A549 (cell line): ENCODE measurements around the gene MBOAT2.

Experiments used
- CTCF ChIP-seq: fragments of >200 bp; sonication (Bioruptor Twin); formaldehyde crosslinking; IDR thresholded peaks from 3 replicates; pipeline ENCODE4 v1.5.1; 2016
- EP300 ChIP-seq, 2 experiments: fragments of >200 bp; sonication (Bioruptor Twin); formaldehyde crosslinking; IDR thresholded peaks; 2 replicates in 1 of 2; 3 replicates in 1 of 2; pipeline ENCODE4 v1.6.1; 2016 to 2017
- HDAC2 ChIP-seq: fragments of 200-600 bp; sonication (generic); IDR thresholded peaks from 2 replicates; pipeline ENCODE4 v1.6.1; 2016
- HOXA7 ChIP-seq: fragments of 250-450 bp; sonication (Bioruptor Pico); IDR thresholded peaks from 2 replicates; pipeline ENCODE4 v1.5.0; 2020; ENCODE audit warnings: mild to moderate bottlenecking, moderate library complexity
- HOXB5 ChIP-seq: fragments of 250-450 bp; sonication (Bioruptor Pico); IDR thresholded peaks from 2 replicates; pipeline ENCODE4 v1.5.0; 2020; ENCODE audit warnings: mild to moderate bottlenecking, moderate library complexity
- POLR2A ChIP-seq: IDR thresholded peaks from 2 replicates; pipeline ENCODE4 v1.6.1; 2012; ENCODE audit warnings: mild to moderate bottlenecking, low read length
- RAD21 ChIP-seq, 2 experiments: fragments of >200 bp in 1 of 2; sonication (Bioruptor Twin) in 1 of 2; formaldehyde crosslinking in 1 of 2; IDR thresholded peaks in 1 of 2; conservative IDR thresholded peaks in 1 of 2; 2 replicates in 1 of 2; 3 replicates in 1 of 2; pipeline ENCODE4 v1.6.1; 2012 to 2018; ENCODE audit warnings: inconsistent platforms in 1 of 2
- RCOR1 ChIP-seq: fragments of 150-350 bp; IDR thresholded peaks from 2 replicates; pipeline ENCODE4 v1.6.1; 2014; ENCODE audit warnings: antibody characterized with exemption, low read length, low read depth
- REST ChIP-seq: fragments of 200-600 bp; sonication (generic); IDR thresholded peaks from 2 replicates; pipeline ENCODE4 v1.6.1; 2016; ENCODE audit warnings: antibody characterized with exemption, mild to moderate bottlenecking, moderate library complexity
- RFX5 ChIP-seq: fragments of 450-650 bp; IDR thresholded peaks from 2 replicates; pipeline ENCODE4 v1.7.1; 2014; ENCODE audit warnings: antibody characterized with exemption, mild to moderate bottlenecking, moderate library complexity
- SREBF2 ChIP-seq: fragments of 450-650 bp; IDR thresholded peaks from 2 replicates; pipeline ENCODE4 v1.6.1; 2014; ENCODE audit warnings: mild to moderate bottlenecking, moderate library complexity
- USF2 ChIP-seq: fragments of 450-650 bp; IDR thresholded peaks from 2 replicates; pipeline ENCODE4 v1.6.1; 2014; ENCODE audit warnings: antibody characterized with exemption
- ZC3H11A ChIP-seq: fragments of 450-650 bp; IDR thresholded peaks from 2 replicates; pipeline ENCODE4 v1.6.1; 2014; ENCODE audit warnings: antibody characterized with exemption, mild to moderate bottlenecking

GRCh38 chr2:8858264-8858663 lies 145.2 kb downstream of the MBOAT2 start:
- TF ChIP-seq RAD21 (conservative IDR thresholded peaks at IDR 0.05 in 1 of 2, IDR thresholded peaks at IDR 0.05 in 1 of 2) = no peak
- TF ChIP-seq RFX5 = no peak
- no peak for TF ChIP-seq USF2
- no peak for TF ChIP-seq SREBF2
- no peak for TF ChIP-seq HDAC2
- TF ChIP-seq CTCF = no peak
- no peak for TF ChIP-seq POLR2A
- no peak for TF ChIP-seq EP300 (IDR thresholded peaks at IDR 0.05)
- no peak for TF ChIP-seq HOXA7 (CRISPR knock-in tag)
- no peak for TF ChIP-seq RCOR1
- TF ChIP-seq HOXB5 (CRISPR knock-in tag) = no peak
- TF ChIP-seq REST = no peak
- TF ChIP-seq ZC3H11A = no peak
